Measurements from ENCODE around the gene BDKRB2. TPM values are rescaled to one million over a fixed set of nuclear protein-coding genes. Genes with fewer than 3 reads are reported as not detected.
A peak's percentile ranks its signal among the peaks of the same experiment; 100 is the strongest.

BDKRB2 gene
- total and polyA plus RNA-seq, 8 donors = 3.8 to 9.6 (median 6.6) TPM

GRCh38 chr14:96164861-96165490 is 39.7 kb upstream of the BDKRB2 start:
- no peaks in the 10 kb centered on the region for H3K4me1 ChIP-seq
- ATAC-seq (no peak), DNase-seq (peak in 2 of 6 donors; percentile 1 to 25), FAIRE-seq (no peak)
- no peaks in the 10 kb centered on the region for H3K27me3 ChIP-seq
- TF ChIP-seq CTCF (IDR thresholded peaks at IDR 0.05) = no peak
- intact Hi-C loops (cut with DNase I) = no loop called here
- no peak overlapping the region for H3K4me3 ChIP-seq
- no peaks in the 10 kb centered on the region for H3K36me3 ChIP-seq
- no peak overlapping the region for H3K27ac ChIP-seq
- 76 to 86% methylated on average over 5 of the region's 5 CpGs for WGBS, 2 donors
- no peaks in the 10 kb centered on the region for H3K9me3 ChIP-seq

GRCh38 chr14:96165493-96166436 is 38.9 kb upstream of the BDKRB2 start:
- DNase-seq (peak in 2 of 6 donors; percentile 2 to 25), ATAC-seq (no peak), FAIRE-seq (no peak)
- intact Hi-C loops (cut with DNase I) = no loop called here
- WGBS, 2 donors = 68 to 81% methylated on average over 12 of the region's 12 CpGs
- no peaks in the 10 kb centered on the region for H3K4me1 ChIP-seq
- H3K36me3 ChIP-seq = no peaks in the 10 kb centered on the region
- H3K27me3 ChIP-seq = no peaks in the 10 kb centered on the region
- TF ChIP-seq CTCF (IDR thresholded peaks at IDR 0.05) = no peak
- H3K9me3 ChIP-seq = no peaks in the 10 kb centered on the region
- no peak overlapping the region for H3K4me3 ChIP-seq
- no peak overlapping the region for H3K27ac ChIP-seq

GRCh38 chr14:96166461-96167223 is 38.0 kb upstream of the BDKRB2 start:
- no peak for ATAC-seq
- H3K27ac ChIP-seq = no peak overlapping the region
- H3K27me3 ChIP-seq = no peaks in the 10 kb centered on the region
- H3K36me3 ChIP-seq = no peaks in the 10 kb centered on the region
- no peaks in the 10 kb centered on the region for H3K9me3 ChIP-seq
- 80 to 83% methylated on average over 10 of the region's 10 CpGs for WGBS, 2 donors
- no peak for FAIRE-seq
- DNase-seq = peak in 2 of 6 donors; percentile 6 to 19
- no peaks in the 10 kb centered on the region for H3K4me1 ChIP-seq
- H3K4me3 ChIP-seq = no peak overlapping the region
- TF ChIP-seq CTCF (IDR thresholded peaks at IDR 0.05) = no peak
- intact Hi-C loops (cut with DNase I) = no loop called here

GRCh38 chr14:96167224-96168148 is 37.2 kb upstream of the BDKRB2 start:
- DNase-seq (peak in 2 of 6 donors; percentile 2 to 22), ATAC-seq (peak in 3 of 4 donors; percentile 56 to 89 (median 77)), FAIRE-seq (no peak)
- Histone ChIP-seq H3K9me3 (no peaks in the 10 kb centered on the region), H3K27me3 (no peaks in the 10 kb centered on the region), H3K4me1 (no peaks in the 10 kb centered on the region), H3K27ac (no peak overlapping the region), H3K36me3 (no peaks in the 10 kb centered on the region), H3K4me3 (no peak overlapping the region)
- no peak for TF ChIP-seq CTCF (IDR thresholded peaks at IDR 0.05)
- intact Hi-C loops (cut with DNase I) = no loop called here
- 61 to 75% methylated on average over 8 of the region's 8 CpGs for WGBS, 2 donors

Measured in pancreas (tissue), 10 donors.